Measurements from ENCODE around the gene FHIT. TPM values are rescaled to one million over a fixed set of nuclear protein-coding genes. Genes with fewer than 3 reads are reported as not detected.

Gene FHIT
- total and polyA plus RNA-seq, 2 experiments from 2014 or later, result 9.7 to 16.2 TPM

DNA sequence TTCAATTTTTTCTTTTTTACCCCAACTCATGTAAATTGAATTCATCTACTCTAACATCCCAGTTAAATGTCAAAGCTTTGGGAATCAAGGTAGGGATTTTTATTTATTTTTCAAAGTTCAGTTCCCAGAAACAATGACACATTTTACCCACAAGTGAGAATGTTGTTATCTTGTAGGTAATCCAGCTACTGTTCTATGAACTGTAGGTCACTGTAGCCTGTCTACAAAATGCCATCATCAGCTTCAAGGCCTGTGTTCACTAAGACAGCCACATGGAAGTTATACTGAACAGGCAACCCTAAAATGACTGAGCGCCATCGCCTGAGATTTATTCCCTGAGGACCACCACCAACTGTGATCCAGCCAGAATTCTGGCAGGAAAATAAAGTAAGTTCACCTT lies 219.7 kb downstream of the FHIT start:
- H3K4me3 ChIP-seq, result no peak overlapping the region

DNA sequence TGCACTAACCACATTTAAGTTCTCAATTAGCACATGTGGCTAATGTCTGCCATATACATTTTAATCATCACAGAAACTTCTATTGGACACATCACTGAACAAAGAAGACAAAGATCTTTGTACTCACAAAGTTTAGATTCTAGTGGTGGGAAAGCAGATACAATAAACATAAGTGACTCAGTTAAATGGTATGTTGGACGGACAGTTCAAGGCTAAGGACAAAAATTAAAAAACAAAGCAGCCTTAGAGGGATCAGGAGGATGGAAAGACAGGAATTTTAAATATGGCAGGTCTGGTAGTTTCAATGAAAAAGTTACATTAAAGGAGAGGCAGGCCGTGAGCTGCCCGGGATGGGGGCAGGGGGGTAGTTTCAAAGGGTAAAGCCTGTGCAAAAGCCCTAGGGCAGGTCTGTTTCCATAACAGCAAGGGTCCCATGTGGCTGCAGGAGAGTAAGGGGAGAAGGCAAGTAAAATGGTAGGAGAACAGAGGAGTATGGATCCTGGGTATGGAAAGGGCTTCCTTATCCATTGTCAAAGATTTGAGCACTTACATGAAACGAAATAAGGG lies 220.7 kb downstream of the FHIT start:
- Histone ChIP-seq H4K20me1 (ENCODE audit: insufficient read depth, poor library complexity, severe bottlenecking) (no peaks in the 10 kb centered on the region), H3K27ac (no peak overlapping the region), H3K9me3 (ENCODE audit: low read depth) (no peaks in the 10 kb centered on the region), H3K9me2 (replicated peaks; ENCODE audit: insufficient read depth) (no peaks in the 10 kb centered on the region), H2AFZ (no peak overlapping the region), H3K27me3 (no peaks in the 10 kb centered on the region), H3K4me1 (ENCODE audit: insufficient read depth) (no peaks in the 10 kb centered on the region), H3K4me2 (no peak overlapping the region), H3K36me3 (replicated peaks; ENCODE audit: insufficient read depth, low read depth) (no peaks in the 10 kb centered on the region), H3K79me2 (no peaks in the 10 kb centered on the region), H3K4me3 (no peak overlapping the region)
- WGBS (ENCODE audit: low lambda C conversion rate, missing lambda C conversion rate), result 81% methylated on average over 4 of the region's 4 CpGs
- no peak for DNase-seq (ENCODE audit: low spot score)
- no peak for TF ChIP-seq EZH2 (IDR thresholded peaks at IDR 0.05; ENCODE audit: borderline replicate concordance)
- TF ChIP-seq, protein P1, sequence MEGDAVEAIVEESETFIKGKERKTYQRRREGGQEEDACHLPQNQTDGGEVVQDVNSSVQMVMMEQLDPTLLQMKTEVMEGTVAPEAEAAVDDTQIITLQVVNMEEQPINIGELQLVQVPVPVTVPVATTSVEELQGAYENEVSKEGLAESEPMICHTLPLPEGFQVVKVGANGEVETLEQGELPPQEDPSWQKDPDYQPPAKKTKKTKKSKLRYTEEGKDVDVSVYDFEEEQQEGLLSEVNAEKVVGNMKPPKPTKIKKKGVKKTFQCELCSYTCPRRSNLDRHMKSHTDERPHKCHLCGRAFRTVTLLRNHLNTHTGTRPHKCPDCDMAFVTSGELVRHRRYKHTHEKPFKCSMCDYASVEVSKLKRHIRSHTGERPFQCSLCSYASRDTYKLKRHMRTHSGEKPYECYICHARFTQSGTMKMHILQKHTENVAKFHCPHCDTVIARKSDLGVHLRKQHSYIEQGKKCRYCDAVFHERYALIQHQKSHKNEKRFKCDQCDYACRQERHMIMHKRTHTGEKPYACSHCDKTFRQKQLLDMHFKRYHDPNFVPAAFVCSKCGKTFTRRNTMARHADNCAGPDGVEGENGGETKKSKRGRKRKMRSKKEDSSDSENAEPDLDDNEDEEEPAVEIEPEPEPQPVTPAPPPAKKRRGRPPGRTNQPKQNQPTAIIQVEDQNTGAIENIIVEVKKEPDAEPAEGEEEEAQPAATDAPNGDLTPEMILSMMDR (IDR thresholded peaks at IDR 0.05; ENCODE audit: poor library complexity), result no peak
- no peak for TF ChIP-seq EZH2phosphoT487 (IDR thresholded peaks at IDR 0.05; ENCODE audit: low read depth, severe bottlenecking, unreplicated experiment)

More for the DNA sequence above, 219.7 kb downstream of the FHIT start:
- H4K20me1 ChIP-seq (ENCODE audit: insufficient read depth, poor library complexity, severe bottlenecking), result no peaks in the 10 kb centered on the region
- H3K9me3 ChIP-seq (ENCODE audit: low read depth), result no peaks in the 10 kb centered on the region
- no peak overlapping the region for H3K27ac ChIP-seq
- no peak overlapping the region for H3K4me2 ChIP-seq
- 98% methylated on average over 2 of the region's 2 CpGs for WGBS (ENCODE audit: low lambda C conversion rate, missing lambda C conversion rate)
- H3K79me2 ChIP-seq, result no peaks in the 10 kb centered on the region
- H3K36me3 ChIP-seq (replicated peaks; ENCODE audit: insufficient read depth, low read depth), result no peaks in the 10 kb centered on the region
- TF ChIP-seq, protein P1 (IDR thresholded peaks at IDR 0.05; ENCODE audit: poor library complexity), result no peak
- TF ChIP-seq EZH2 (IDR thresholded peaks at IDR 0.05; ENCODE audit: borderline replicate concordance) (no peak), EZH2phosphoT487 (IDR thresholded peaks at IDR 0.05; ENCODE audit: low read depth, severe bottlenecking, unreplicated experiment) (no peak)
- H3K9me2 ChIP-seq (replicated peaks; ENCODE audit: insufficient read depth), result no peaks in the 10 kb centered on the region
- H2AFZ ChIP-seq, result no peak overlapping the region
- DNase-seq (ENCODE audit: low spot score), result no peak
- no peaks in the 10 kb centered on the region for H3K27me3 ChIP-seq
- H3K4me1 ChIP-seq (ENCODE audit: insufficient read depth), result no peaks in the 10 kb centered on the region

DNA sequence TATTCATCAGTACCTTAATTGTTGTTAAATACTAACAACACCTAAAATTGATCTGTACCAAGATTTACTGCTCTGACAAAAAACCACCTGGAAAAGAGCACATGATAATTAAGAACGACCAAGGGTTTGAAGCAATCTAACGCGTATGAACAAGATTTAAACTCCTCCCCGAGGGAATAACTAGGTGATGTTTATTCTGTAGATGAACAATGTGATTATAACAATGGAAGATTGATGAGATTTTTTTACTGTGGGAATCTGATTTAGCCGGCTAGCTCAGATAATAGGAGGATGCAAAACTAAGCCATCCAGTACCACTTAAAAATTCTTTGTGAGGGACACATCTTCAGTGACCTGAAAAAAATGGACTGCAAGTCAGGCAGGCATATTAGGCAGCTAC lies 222.1 kb downstream of the FHIT start:
- TF ChIP-seq, protein P1 (IDR thresholded peaks at IDR 0.05; ENCODE audit: poor library complexity), result no peak
- no peak for TF ChIP-seq EZH2phosphoT487 (IDR thresholded peaks at IDR 0.05; ENCODE audit: low read depth, severe bottlenecking, unreplicated experiment)
- no peak overlapping the region for H3K27ac ChIP-seq
- no peak overlapping the region for H2AFZ ChIP-seq
- H3K9me2 ChIP-seq (replicated peaks; ENCODE audit: insufficient read depth), result no peaks in the 10 kb centered on the region
- 79% methylated on average over 5 of the region's 5 CpGs for WGBS (ENCODE audit: low lambda C conversion rate, missing lambda C conversion rate)
- no peaks in the 10 kb centered on the region for H3K4me1 ChIP-seq (ENCODE audit: insufficient read depth)
- no peaks in the 10 kb centered on the region for H3K9me3 ChIP-seq (ENCODE audit: low read depth)
- no peaks in the 10 kb centered on the region for H3K79me2 ChIP-seq
- H4K20me1 ChIP-seq (ENCODE audit: insufficient read depth, poor library complexity, severe bottlenecking), result no peaks in the 10 kb centered on the region
- H3K4me2 ChIP-seq, result no peak overlapping the region
- DNase-seq (ENCODE audit: low spot score), result no peak
- no peaks in the 10 kb centered on the region for H3K27me3 ChIP-seq
- no peaks in the 10 kb centered on the region for H3K36me3 ChIP-seq (replicated peaks; ENCODE audit: insufficient read depth, low read depth)
- H3K4me3 ChIP-seq, result no peak overlapping the region

All from hepatocyte (in vitro differentiated cells).